Measurements from ENCODE around the gene P2RY8. TPM values are rescaled to one million over a fixed set of nuclear protein-coding genes. Genes with fewer than 3 reads are reported as not detected.
"Not testable (repeated sequence)": the region's sequence is repeated elsewhere in the genome, so short reads cannot be mapped to it uniquely, and the experiment has no call there.

P2RY8 gene
- total RNA-seq, 1 donor from 2014 or later: 0.48 TPM

DNA sequence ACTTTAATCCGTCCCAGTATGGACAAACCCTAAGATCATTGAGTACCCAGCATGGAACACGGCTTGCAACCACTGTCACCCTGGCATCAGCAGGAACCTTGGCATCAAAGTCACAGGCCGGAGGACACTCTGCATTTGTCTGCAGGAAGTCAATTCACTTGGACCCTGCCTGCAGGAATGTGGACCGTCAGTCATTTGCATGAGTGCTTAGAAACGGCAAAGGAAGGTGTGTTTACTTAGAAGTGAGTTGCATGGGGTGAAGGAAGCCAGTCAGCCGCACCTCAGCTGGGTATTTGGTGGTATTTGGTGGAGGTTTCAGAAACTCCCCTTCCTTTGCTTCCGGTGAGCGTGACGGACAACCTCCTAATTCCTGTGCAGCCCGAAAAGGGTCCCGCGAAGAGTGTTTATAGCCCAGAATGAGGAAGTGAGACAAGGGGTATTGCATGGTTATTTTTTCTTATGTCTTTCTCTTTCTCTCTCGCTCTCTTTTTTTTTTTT, 15.5 kb downstream of the P2RY8 start:
- ATAC-seq (no peak), DNase-seq (ENCODE audit: low spot score) (no peak)

DNA sequence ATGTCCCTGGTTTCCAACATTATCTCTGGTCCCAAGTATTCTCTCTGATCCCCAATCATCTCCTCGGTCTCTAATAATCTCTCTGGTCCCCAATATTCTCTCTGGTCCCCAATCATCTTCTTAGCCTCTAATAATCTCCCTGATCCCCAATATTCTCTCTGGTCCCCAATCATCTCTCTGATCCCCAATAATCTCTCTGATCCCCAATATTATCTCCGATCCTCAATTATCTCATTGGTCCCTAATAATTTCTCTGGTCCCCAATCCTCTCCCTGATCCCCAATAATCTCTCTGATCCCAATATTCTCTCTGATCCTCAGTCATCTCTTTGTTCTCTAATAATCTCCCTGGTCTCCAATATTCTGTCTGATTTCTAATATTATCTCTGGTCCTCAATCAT, 16.6 kb downstream of the P2RY8 start:
- no peak for ATAC-seq

DNA sequence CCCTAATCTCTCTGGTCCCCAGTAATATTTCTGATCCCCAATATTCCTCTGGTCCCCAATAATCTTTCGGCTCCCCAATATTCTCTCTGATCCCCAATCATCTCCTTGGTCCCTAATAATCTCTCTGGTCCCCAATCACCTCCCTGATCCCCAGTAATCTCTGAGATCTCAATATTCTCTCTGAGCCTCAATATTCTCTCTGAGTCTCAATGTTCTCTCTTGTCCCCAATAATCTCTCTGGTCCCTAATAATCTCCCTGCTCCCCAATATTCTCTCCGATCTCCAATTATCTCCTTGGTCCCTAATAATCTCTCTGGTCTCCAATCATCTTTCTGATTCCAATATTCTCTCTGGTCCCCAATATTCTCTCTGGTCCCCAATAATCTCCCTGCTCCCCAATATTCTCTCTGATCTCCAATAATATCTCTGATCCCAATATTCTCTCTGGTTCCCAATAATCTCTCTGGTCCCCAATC, 17.9 kb downstream of the P2RY8 start:
- DNase-seq (ENCODE audit: low spot score): no peak
- ATAC-seq: no peak

More for the DNA sequence above, 16.6 kb downstream of the P2RY8 start:
- DNase-seq (ENCODE audit: low spot score): no peak

- DNase-seq (ENCODE audit: low spot score): no peak
- no peak for ATAC-seq
Measured at GRCh38 chrX:1518512-1518911, 18.5 kb downstream of the P2RY8 start.

- ATAC-seq (no peak), DNase-seq (ENCODE audit: low spot score) (no peak)
Measured at GRCh38 chrX:1516596-1517104, 20.3 kb downstream of the P2RY8 start.

- ATAC-seq (no peak), DNase-seq (ENCODE audit: low spot score) (no peak)
Measured at GRCh38 chrX:1511829-1512228, 25.2 kb downstream of the P2RY8 start.

DNA sequence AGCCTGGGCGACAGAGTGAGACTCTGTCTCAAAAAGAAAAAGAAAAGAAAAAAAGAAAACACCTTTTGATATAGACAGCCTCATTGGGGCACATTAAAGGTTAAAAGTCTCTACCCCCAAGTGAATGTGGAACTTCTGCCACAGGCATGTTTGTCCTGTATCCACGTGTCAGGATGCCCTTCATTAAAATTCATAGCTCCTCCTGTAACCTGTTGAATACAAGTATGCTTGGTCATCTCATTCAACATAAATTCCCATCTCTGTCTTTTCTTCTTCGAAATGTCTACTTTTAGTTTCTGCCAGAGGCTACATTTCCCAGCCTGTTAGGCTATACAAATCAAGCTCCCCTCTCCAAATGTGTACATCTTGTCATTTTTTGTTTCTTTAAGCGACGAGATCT, 25.8 kb downstream of the P2RY8 start:
- ATAC-seq: no peak

GRCh38 chrX:1507511-1508463, 29.2 kb downstream of the P2RY8 start:
- ATAC-seq (no peak), DNase-seq (ENCODE audit: low spot score) (no peak)

More for the DNA sequence above, 25.8 kb downstream of the P2RY8 start:
- no peak for DNase-seq (ENCODE audit: low spot score)

- no peak for ATAC-seq
- DNase-seq (ENCODE audit: low spot score): no peak
Measured at GRCh38 chrX:1506916-1507315, 30.1 kb downstream of the P2RY8 start.

DNA sequence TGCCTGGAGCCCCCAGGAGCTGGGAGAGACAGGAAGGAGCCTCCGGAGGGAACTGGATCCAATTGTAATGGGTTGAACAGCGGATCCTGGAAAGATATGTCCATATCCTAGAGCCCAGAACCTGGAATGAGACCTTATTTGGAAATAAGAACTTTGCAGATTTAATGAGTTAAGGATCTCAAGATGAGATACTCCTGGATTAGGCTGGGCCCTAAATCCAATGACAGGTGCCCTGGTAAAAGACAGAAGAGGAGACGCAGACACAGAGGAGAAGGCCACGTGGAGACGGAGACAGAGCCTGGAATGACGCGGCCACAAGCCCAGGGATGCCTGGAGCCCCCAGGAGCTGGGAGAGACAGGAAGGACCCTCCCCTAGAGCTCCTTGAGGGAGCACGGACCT, 34.1 kb downstream of the P2RY8 start:
- ATAC-seq: no peak
- DNase-seq (ENCODE audit: low spot score): no peak

- DNase-seq (ENCODE audit: low spot score) (no peak), ATAC-seq (no peak)
Measured at GRCh38 chrX:1502241-1502640, 34.7 kb downstream of the P2RY8 start.

- DNase-seq (ENCODE audit: low spot score) (no peak), ATAC-seq (peak; percentile 60)
Measured at GRCh38 chrX:1500701-1501624, 36.0 kb downstream of the P2RY8 start.

GRCh38 chrX:1496076-1496475, 40.9 kb downstream of the P2RY8 start:
- peak; percentile 36 for DNase-seq (ENCODE audit: low spot score)

DNA sequence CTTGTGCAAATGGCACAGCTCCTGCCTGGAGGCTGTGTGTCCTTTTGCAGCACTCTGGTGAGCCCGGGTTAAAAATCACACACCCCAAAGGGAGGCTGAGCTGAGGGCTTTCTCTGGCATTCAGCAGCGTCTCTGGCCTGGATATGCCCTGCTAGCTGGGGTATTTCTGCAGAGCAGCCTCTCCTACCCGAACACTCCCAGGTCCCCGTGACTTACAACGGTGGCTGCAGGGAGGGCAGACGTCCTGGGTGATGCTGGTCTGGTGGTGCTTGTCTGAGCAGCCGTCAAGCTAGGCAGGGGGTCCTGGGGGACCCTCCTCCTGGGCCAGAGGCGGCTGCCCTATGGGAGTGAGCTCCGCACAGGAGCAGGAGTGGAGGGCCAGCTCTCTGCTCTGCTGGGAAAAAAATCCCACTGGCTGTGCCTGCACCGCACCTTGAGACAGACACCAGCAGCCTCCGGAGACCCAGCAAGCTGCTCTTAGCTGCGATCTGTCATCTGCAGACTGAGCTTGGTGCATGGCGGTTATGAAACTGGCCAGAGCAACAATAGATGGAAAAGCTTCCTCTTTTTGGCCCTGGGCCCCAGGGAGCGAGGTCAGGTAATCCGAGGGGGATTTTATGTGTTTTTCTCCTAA, 43.0 kb downstream of the P2RY8 start:
- DNase-seq (ENCODE audit: low spot score): peak; percentile 34
- peak; percentile 34 for ATAC-seq

More at GRCh38 chrX:1496076-1496475, 40.9 kb downstream of the P2RY8 start:
- no peak for ATAC-seq

- ATAC-seq (no peak), DNase-seq (ENCODE audit: low spot score) (no peak)
Measured at GRCh38 chrX:1493412-1493811, 43.6 kb downstream of the P2RY8 start.

DNA sequence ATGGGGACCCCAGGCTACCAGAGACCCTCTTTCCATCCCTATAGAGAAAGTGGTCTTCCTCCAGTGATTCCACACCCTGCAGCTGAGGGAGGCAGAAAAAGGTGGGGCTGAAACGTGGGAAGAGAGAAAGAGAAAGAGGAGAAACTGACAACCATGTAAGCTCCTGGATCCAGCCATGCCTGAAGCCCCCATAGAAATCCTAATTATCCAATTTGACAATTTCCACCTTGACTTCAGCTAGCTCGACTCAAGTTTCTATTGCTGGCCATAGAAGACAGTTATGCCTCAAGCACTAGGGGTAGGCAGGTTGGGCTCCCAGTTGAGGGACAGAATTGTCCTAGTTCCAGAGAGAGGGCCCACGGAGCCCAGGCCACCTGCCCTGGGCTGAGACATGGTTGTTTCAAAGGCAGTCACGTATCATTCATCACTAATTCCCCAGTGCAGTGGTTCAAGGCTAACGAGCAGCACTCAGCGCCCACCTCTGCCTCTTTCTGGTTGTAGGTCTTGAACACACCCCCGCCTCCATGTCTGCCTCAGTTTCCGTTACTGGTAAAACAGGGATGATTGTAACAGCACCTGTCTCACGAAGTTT, 44.5 kb downstream of the P2RY8 start:
- no peak for ATAC-seq
- DNase-seq (ENCODE audit: low spot score): peak; percentile 27

GRCh38 chrX:1491851-1492349, 45.1 kb downstream of the P2RY8 start:
- ATAC-seq (no peak), DNase-seq (ENCODE audit: low spot score) (peak; percentile 26)

GRCh38 chrX:1491248-1491647, 45.7 kb downstream of the P2RY8 start:
- not testable (repeated sequence) for DNase-seq (ENCODE audit: low spot score); ATAC-seq

DNA sequence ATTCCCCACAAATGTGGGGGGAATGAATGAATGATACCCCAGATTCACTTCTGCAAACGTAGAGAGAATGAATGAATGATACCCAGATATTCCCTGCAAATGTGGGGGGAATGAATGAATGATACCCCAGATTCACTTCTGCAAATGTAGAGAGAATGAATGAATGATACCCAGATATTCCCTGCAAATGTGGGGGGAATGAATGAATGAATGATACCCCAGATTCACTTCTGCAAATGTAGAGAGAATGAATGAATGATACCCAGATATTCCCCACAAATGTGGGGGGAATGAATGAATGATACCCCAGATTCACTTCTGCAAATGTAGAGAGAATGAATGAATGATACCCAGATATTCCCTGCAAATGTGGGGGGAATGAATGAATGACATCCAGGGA, 46.3 kb downstream of the P2RY8 start:
- ATAC-seq; DNase-seq (ENCODE audit: low spot score): not testable (repeated sequence)

GRCh38 chrX:1489354-1489753, 47.6 kb downstream of the P2RY8 start:
- not testable (repeated sequence) for ATAC-seq; DNase-seq (ENCODE audit: low spot score)
